Stomach (tissue), 9 donors: ENCODE data around the gene CERS6. TPM values are rescaled to one million over a fixed set of nuclear protein-coding genes. Genes with fewer than 3 reads are reported as not detected.
A peak's percentile ranks its signal among the peaks of the same experiment; 100 is the strongest.
"Not testable (repeated sequence)": the region's sequence is repeated elsewhere in the genome, so short reads cannot be mapped to it uniquely, and the experiment has no call there.

Experiments
- DNase-seq, 2 donors: peaks; one replicate each; pipeline versions ENCODE4 v3.0.0 to v3.0.0-alpha.2; 2013 to 2019
- H3K27ac ChIP-seq, 5 donors: fragments of 200-600 bp in 4 of 5; sonication (generic) in 4 of 5; one replicate each; pipeline ENCODE4 v1.5.1; 2013 to 2019; ENCODE audit warnings: mild to moderate bottlenecking in 1 of 5, moderate library complexity in 1 of 5
- H3K27me3 ChIP-seq, 3 donors: fragments of 200-600 bp; sonication (generic); one replicate each; pipeline ENCODE4 v1.5.1; 2017 to 2019; ENCODE audit warnings: mixed run types in 1 of 3
- H3K36me3 ChIP-seq, 4 donors: fragments of 200-600 bp; sonication (generic); 1 replicate in 3 of 4; 2 replicates in 1 of 4; pipeline ENCODE4 v1.5.1; 2016 to 2019
- H3K4me1 ChIP-seq, 4 donors: fragments of 200-600 bp; sonication (generic); one replicate each; pipeline ENCODE4 v1.5.1; 2016 to 2019
- H3K4me3 ChIP-seq, 4 donors: fragments of 200-600 bp; sonication (generic) in 3 of 4; one replicate each; pipeline ENCODE4 v1.5.1; 2016 to 2019; ENCODE audit warnings: mild to moderate bottlenecking in 1 of 4
- H3K9me3 ChIP-seq, 4 donors: fragments of 200-600 bp; sonication (generic); one replicate each; pipeline ENCODE4 v1.5.1; 2016 to 2019
- EP300 ChIP-seq: sonication (generic); formaldehyde crosslinking; IDR thresholded peaks from one replicate; pipeline ENCODE4 v1.6.1; 2017; ENCODE audit warnings: antibody characterized with exemption
- POLR2A ChIP-seq, 4 donors: fragments of 450-650 bp; IDR thresholded peaks; one replicate each; pipeline ENCODE4 v1.6.1; 2016; ENCODE audit warnings: antibody characterized with exemption in 4 of 4, control low read depth in 2 of 4, mild to moderate bottlenecking in 1 of 4, moderate library complexity in 1 of 4
- POLR2AphosphoS5 ChIP-seq, 3 donors: sonication (generic); formaldehyde crosslinking; IDR thresholded peaks; one replicate each; pipeline ENCODE4 v1.6.1; 2016; ENCODE audit warnings: antibody characterized with exemption in 3 of 3
- WGBS, 5 donors: extraction: QIAGEN DNeasy Blood & Tissue Kit in 3 of 5; methylation state at CpG; one replicate each; pipeline versions ENCODE4 v1.1.5 to v1.1.7; 2013 to 2018; 5-methylcytosine and 5-hydroxymethylcytosine counted together
- intact Hi-C: fragments of 100-400 bp; cut with DNase I; formaldehyde crosslinking; loops from one replicate; pipeline ENCODE4 v1.15.1; 2023; ENCODE audit warnings: low total_unique reads
- polyA plus RNA-seq, 3 donors: library from polyadenylated mRNA; stranded (reverse); fragments of 200-250 nt; gene quantifications; one replicate each; pipeline ENCODE4 v1.2.3, GENCODE V29; 2013
- total RNA-seq, 5 donors: library from RNA; depleted of rRNA; stranded (reverse); fragments of >200 nt; gene quantifications; one replicate each; pipeline versions ENCODE4 v1.1.0 to v1.2.3, GENCODE V29; 2014 to 2016
- TF ChIP-seq, protein P1 (sequence below), 7 experiments: fragments of 450-650 bp in 4 of 7; fragments of 200-600 bp in 3 of 7; sonication (generic) in 3 of 7; IDR thresholded peaks; one replicate each; pipeline ENCODE4 v1.5.1; 2016 to 2019; ENCODE audit warnings: antibody characterized with exemption in 7 of 7, control low read depth in 2 of 7, mild to moderate bottlenecking in 1 of 7
- donor health status: healthy with polysubstance abuse.
- donor health status: Bipolar disorder and iron deficiency.
- donor health status: healthy.

CERS6 gene
- total and polyA plus RNA-seq, 8 donors, result 4.0 to 102 (median 53.2) TPM

DNA sequence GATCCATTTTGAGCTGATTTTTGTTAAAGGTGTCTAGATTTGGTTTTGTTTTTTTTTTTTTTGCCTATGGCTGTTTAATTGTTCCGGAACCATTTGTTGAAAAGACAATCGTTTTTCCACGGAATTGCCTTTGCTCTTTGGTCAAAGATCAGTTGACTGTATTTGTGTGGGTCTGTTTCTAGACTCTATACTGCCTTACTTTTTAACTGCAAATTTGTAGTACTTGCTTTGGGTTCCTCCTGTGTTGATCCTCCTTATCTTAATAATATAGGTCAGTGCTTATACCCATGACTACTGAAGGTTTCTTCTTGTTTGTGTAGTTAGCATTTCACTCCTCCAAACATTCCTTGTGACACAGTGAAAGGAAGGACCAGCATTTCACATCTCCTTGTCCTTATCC lies 30.4 kb downstream of the CERS6 start:
- DNase-seq, result no peak
- no peak for TF ChIP-seq POLR2A (IDR thresholded peaks at IDR 0.05)
- TF ChIP-seq, protein P1, sequence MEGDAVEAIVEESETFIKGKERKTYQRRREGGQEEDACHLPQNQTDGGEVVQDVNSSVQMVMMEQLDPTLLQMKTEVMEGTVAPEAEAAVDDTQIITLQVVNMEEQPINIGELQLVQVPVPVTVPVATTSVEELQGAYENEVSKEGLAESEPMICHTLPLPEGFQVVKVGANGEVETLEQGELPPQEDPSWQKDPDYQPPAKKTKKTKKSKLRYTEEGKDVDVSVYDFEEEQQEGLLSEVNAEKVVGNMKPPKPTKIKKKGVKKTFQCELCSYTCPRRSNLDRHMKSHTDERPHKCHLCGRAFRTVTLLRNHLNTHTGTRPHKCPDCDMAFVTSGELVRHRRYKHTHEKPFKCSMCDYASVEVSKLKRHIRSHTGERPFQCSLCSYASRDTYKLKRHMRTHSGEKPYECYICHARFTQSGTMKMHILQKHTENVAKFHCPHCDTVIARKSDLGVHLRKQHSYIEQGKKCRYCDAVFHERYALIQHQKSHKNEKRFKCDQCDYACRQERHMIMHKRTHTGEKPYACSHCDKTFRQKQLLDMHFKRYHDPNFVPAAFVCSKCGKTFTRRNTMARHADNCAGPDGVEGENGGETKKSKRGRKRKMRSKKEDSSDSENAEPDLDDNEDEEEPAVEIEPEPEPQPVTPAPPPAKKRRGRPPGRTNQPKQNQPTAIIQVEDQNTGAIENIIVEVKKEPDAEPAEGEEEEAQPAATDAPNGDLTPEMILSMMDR (IDR thresholded peaks at IDR 0.05), result no peak
- no peak for TF ChIP-seq EP300
- no peak for TF ChIP-seq POLR2AphosphoS5 (IDR thresholded peaks at IDR 0.05)

GRCh38 chr2:168490015-168490874 lies 34.2 kb downstream of the CERS6 start:
- DNase-seq, result peak in 1 of 2 donors; percentile 52
- H3K4me3 ChIP-seq, result peak overlapping the region in 3 of 4 donors; percentile 5 to 10 (median 9)

More for the DNA sequence above, 30.4 kb downstream of the CERS6 start:
- Histone ChIP-seq H3K9me3 (no peaks in the 10 kb centered on the region), H3K36me3 (no peaks in the 10 kb centered on the region), H3K27ac (no peak overlapping the region), H3K4me1 (peaks cover 14 to 60% (median 39%) of the 10 kb centered on the region in 4 donors), H3K4me3 (no peak overlapping the region), H3K27me3 (no peaks in the 10 kb centered on the region)
- intact Hi-C loops, result no loop called here
- 46 to 79% (median 51%) methylated on average over 3 of the region's 3 CpGs for WGBS, 5 donors

GRCh38 chr2:168490946-168491605 lies 35.0 kb downstream of the CERS6 start:
- no peak for DNase-seq
- intact Hi-C loops, result no loop called here
- 21 to 40% (median 26%) methylated on average over 3 of the region's 3 CpGs for WGBS, 5 donors
- no peaks in the 10 kb centered on the region for H3K9me3 ChIP-seq
- H3K27me3 ChIP-seq, result no peaks in the 10 kb centered on the region
- H3K36me3 ChIP-seq, result no peaks in the 10 kb centered on the region
- peak overlapping the region in 4 of 5 donors; percentile 52 to 71 (median 61) for H3K27ac ChIP-seq
- H3K4me3 ChIP-seq, result peak overlapping the region in 3 of 4 donors; percentile 5 to 10 (median 9)
- H3K4me1 ChIP-seq, result peaks cover 14 to 62% (median 36%) of the 10 kb centered on the region in 4 donors
- TF ChIP-seq POLR2AphosphoS5 (IDR thresholded peaks at IDR 0.05) (no peak), POLR2A (IDR thresholded peaks at IDR 0.05) (no peak), EP300 (no peak)
- TF ChIP-seq, protein P1 (IDR thresholded peaks at IDR 0.05), result no peak

More at GRCh38 chr2:168490015-168490874, 34.2 kb downstream of the CERS6 start:
- Histone ChIP-seq H3K36me3 (no peaks in the 10 kb centered on the region), H3K27ac (peak overlapping the region in 4 of 5 donors; percentile 52 to 71 (median 61)), H3K9me3 (no peaks in the 10 kb centered on the region), H3K4me1 (peaks cover 14 to 56% (median 32%) of the 10 kb centered on the region in 4 donors), H3K27me3 (no peaks in the 10 kb centered on the region)
- intact Hi-C loops, result no loop called here
- WGBS, 5 donors, result 28 to 36% (median 32%) methylated on average over 7 of the region's 7 CpGs
- TF ChIP-seq EP300, result no peak
- no peak for TF ChIP-seq POLR2AphosphoS5 (IDR thresholded peaks at IDR 0.05)
- TF ChIP-seq POLR2A (IDR thresholded peaks at IDR 0.05), result no peak
- TF ChIP-seq, protein P1 (IDR thresholded peaks at IDR 0.05), result no peak

DNA sequence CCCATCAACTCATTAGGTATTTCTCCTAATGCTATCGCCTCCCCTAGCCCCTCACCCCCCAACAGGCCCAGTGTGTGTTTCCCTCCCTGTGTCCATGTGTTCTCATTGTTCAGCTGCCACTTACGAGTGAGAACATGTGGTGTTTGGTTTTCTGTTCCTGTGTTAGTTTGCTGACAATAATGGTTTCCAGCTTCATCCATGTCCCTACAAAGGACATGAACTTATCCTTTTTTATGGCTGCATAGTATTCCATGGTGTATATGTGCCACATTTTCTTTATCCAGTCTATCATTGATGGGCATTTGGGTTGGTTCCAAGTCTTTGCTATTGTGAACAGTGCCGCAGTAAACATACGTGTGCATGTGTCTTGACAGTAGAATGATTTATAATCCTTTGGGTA lies 35.7 kb downstream of the CERS6 start:
- 79 to 93% (median 85%) methylated on average over 4 of the region's 4 CpGs for WGBS, 5 donors
- Histone ChIP-seq H3K4me1 (peaks cover 14 to 57% (median 39%) of the 10 kb centered on the region in 4 donors), H3K27ac (peak overlapping the region in 2 of 5 donors; percentile 68 to 71)
- H3K4me3 ChIP-seq, H3K27me3 ChIP-seq, intact Hi-C loops, DNase-seq, H3K9me3 ChIP-seq, H3K36me3 ChIP-seq: not testable (repeated sequence)
